Thyroid gland (tissue), 4 donors: ENCODE data around the gene MID1. TPM values are rescaled to one million over a fixed set of nuclear protein-coding genes. Genes with fewer than 3 reads are reported as not detected.

ENCODE experiments used
- DNase-seq, 2 donors: peaks; one replicate each; pipeline ENCODE4 v3.0.0-alpha.2; 2019
- H3K27ac ChIP-seq, 3 donors: fragments of 200-600 bp; sonication (generic); 1 replicate in 2 of 3; 2 replicates in 1 of 3; pipeline ENCODE4 v1.5.1; 2016 to 2019; ENCODE audit warnings: mild to moderate bottlenecking in 1 of 3, moderate library complexity in 1 of 3
- H3K27me3 ChIP-seq: fragments of 200-600 bp; sonication (generic); one replicate; pipeline ENCODE4 v1.5.1; 2019
- H3K36me3 ChIP-seq, 2 donors: fragments of 200-600 bp; sonication (generic); one replicate each; pipeline ENCODE4 v1.5.1; 2016 to 2019
- H3K4me1 ChIP-seq, 2 donors: fragments of 200-600 bp; sonication (generic); one replicate each; pipeline ENCODE4 v1.5.1; 2017 to 2019
- H3K4me3 ChIP-seq, 3 donors: fragments of 200-600 bp; sonication (generic); replicated peaks in 1 of 3; 1 replicate in 2 of 3; 2 replicates in 1 of 3; pipeline ENCODE4 v1.5.1; 2016; ENCODE audit warnings: mild to moderate bottlenecking in 1 of 3
- H3K9me3 ChIP-seq: fragments of 200-600 bp; sonication (generic); one replicate; pipeline ENCODE4 v1.5.1; 2017
- CTCF ChIP-seq, 6 experiments: fragments of 200-600 bp in 3 of 6; fragments of 450-650 bp in 3 of 6; sonication (generic) in 3 of 6; IDR thresholded peaks; one replicate each; pipeline ENCODE4 v1.5.1; 2016 to 2019; ENCODE audit warnings: antibody characterized with exemption in 6 of 6, mild to moderate bottlenecking in 2 of 6, inconsistent platforms in 1 of 6, moderate library complexity in 1 of 6
- POLR2A ChIP-seq, 2 donors: fragments of 450-650 bp; IDR thresholded peaks; one replicate each; pipeline ENCODE4 v1.6.1; 2017; ENCODE audit warnings: antibody characterized with exemption in 2 of 2, mild to moderate bottlenecking in 2 of 2, moderate library complexity in 1 of 2
- WGBS, 2 donors: methylation state at CpG; one replicate each; pipeline ENCODE4 v1.1.5; 2017; 5-methylcytosine and 5-hydroxymethylcytosine counted together
- intact Hi-C: fragments of 100-400 bp; cut with DNase I; formaldehyde crosslinking; loops from one replicate; pipeline ENCODE4 v1.15.1; 2023
- total RNA-seq, 4 donors: library from RNA; depleted of rRNA; stranded (reverse); fragments of >200 nt; gene quantifications; one replicate each; pipeline ENCODE4 v1.2.3, GENCODE V29; 2016

The MID1 gene
- total RNA-seq, 4 donors from 2014 or later, result 9.5 to 19.5 (median 12.7) TPM

GRCh38 chrX:10603612-10604011 lies 16.8 kb downstream of the MID1 start:
- intact Hi-C loops, result no loop called here
- Histone ChIP-seq H3K36me3 (no peaks in the 10 kb centered on the region), H3K4me3 (no peak overlapping the region), H3K27ac (no peak overlapping the region), H3K27me3 (no peaks in the 10 kb centered on the region), H3K9me3 (no peaks in the 10 kb centered on the region), H3K4me1 (no peaks in the 10 kb centered on the region)
- no peak for DNase-seq
- TF ChIP-seq CTCF (IDR thresholded peaks at IDR 0.05), result no peak
- WGBS, 2 donors, result 74 to 91% methylated on average over 3 of the region's 3 CpGs

GRCh38 chrX:10602646-10603045 lies 17.7 kb downstream of the MID1 start:
- no peak for TF ChIP-seq POLR2A (IDR thresholded peaks at IDR 0.05)
- TF ChIP-seq CTCF (IDR thresholded peaks at IDR 0.05), result no peak
- WGBS, 2 donors, result 55 to 71% methylated on average over 2 of the region's 2 CpGs
- intact Hi-C loops, result no loop called here

GRCh38 chrX:10600479-10600878 lies 19.9 kb downstream of the MID1 start:
- no peak overlapping the region for H3K27ac ChIP-seq
- TF ChIP-seq POLR2A (IDR thresholded peaks at IDR 0.05), result no peak

More at GRCh38 chrX:10602646-10603045, 17.7 kb downstream of the MID1 start:
- Histone ChIP-seq H3K4me1 (no peaks in the 10 kb centered on the region), H3K36me3 (no peaks in the 10 kb centered on the region), H3K27me3 (no peaks in the 10 kb centered on the region), H3K9me3 (no peaks in the 10 kb centered on the region), H3K27ac (no peak overlapping the region), H3K4me3 (no peak overlapping the region)
- DNase-seq, result no peak

GRCh38 chrX:10598540-10598939 lies 21.8 kb downstream of the MID1 start:
- TF ChIP-seq POLR2A (IDR thresholded peaks at IDR 0.05) (no peak), CTCF (IDR thresholded peaks at IDR 0.05) (no peak)

More at GRCh38 chrX:10600479-10600878, 19.9 kb downstream of the MID1 start:
- H3K4me1 ChIP-seq, result no peaks in the 10 kb centered on the region
- 83 to 89% methylated on average over 1 of the region's 1 CpG for WGBS, 2 donors
- no peaks in the 10 kb centered on the region for H3K36me3 ChIP-seq
- intact Hi-C loops, result no loop called here
- no peaks in the 10 kb centered on the region for H3K9me3 ChIP-seq
- no peak for DNase-seq
- no peaks in the 10 kb centered on the region for H3K27me3 ChIP-seq
- H3K4me3 ChIP-seq, result no peak overlapping the region

GRCh38 chrX:10597871-10598270 lies 22.5 kb downstream of the MID1 start:
- no peak overlapping the region for H3K27ac ChIP-seq
- no peak overlapping the region for H3K4me3 ChIP-seq
- DNase-seq, result peak; percentile 6 to 15
- H3K27me3 ChIP-seq, result no peaks in the 10 kb centered on the region
- no peaks in the 10 kb centered on the region for H3K36me3 ChIP-seq
- WGBS, 2 donors, result 75 to 100% methylated on average over 1 of the region's 1 CpG
- no peaks in the 10 kb centered on the region for H3K4me1 ChIP-seq
- intact Hi-C loops, result no loop called here
- H3K9me3 ChIP-seq, result no peaks in the 10 kb centered on the region
- TF ChIP-seq POLR2A (IDR thresholded peaks at IDR 0.05), result no peak
- TF ChIP-seq CTCF (IDR thresholded peaks at IDR 0.05), result peak in 1 of 6 experiments; percentile 38

More at GRCh38 chrX:10598540-10598939, 21.8 kb downstream of the MID1 start:
- intact Hi-C loops, result no loop called here
- WGBS, 2 donors, result 75% methylated on average over 5 of the region's 5 CpGs; no CpG with 5 or more reads in 1 of the 2 donors
- no peaks in the 10 kb centered on the region for H3K27me3 ChIP-seq
- no peak overlapping the region for H3K27ac ChIP-seq
- no peaks in the 10 kb centered on the region for H3K36me3 ChIP-seq
- H3K9me3 ChIP-seq, result no peaks in the 10 kb centered on the region
- DNase-seq, result no peak
- H3K4me3 ChIP-seq, result no peak overlapping the region
- H3K4me1 ChIP-seq, result no peaks in the 10 kb centered on the region
